ENCODE measurements around the gene KIAA1217. TPM values are rescaled to one million over a fixed set of nuclear protein-coding genes. Genes with fewer than 3 reads are reported as not detected.

The KIAA1217 gene
- total and polyA plus RNA-seq, 9 of the 15 experiments (the other 6 are each of a cell fraction or from before 2014, with no cell fraction given): 0.04 TPM; not detected in 8

DNA sequence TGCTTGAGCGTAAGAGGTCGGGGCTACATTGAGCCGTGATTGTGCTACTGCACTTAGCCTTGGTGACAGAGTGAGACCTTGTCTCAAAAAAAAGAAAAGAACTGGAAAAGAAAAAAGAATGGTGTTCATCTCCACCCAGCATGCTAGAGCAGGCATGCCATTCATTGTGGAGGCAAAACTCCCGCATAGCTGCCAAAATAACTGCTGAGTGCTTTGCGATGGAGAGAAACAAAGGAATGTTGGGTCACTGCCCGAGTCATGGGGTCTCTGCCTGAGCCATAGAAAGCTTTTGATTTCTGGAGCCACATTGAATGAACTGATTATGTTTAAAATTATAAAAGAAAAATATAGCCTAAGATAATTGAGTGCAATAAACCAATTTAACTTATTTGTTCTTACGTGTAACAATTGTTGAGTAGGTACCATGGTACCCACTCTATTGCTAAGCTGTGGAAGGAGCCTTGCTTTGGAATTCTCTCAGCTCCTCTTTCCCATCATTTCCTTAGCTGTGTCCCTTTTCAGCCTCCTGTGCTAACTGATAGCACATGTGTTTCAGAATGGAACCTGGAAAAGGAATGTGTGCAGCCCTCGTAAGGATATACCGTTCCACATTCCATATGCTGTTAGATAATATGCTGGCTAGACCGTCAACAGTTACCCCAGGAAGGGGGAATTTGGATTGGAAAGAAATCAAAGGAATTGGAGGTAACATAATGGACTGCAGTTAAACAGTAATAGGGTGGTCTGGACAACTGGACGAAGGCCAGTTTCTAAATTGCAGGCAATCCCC lies 99.0 kb downstream of the KIAA1217 start (continued):
- TF ChIP-seq ZBTB17 (CRISPR knock-in tag; IDR thresholded peaks at IDR 0.05): no peak
- no peak for TF ChIP-seq CBFA2T2 (conservative IDR thresholded peaks at IDR 0.05)
- no peak for TF ChIP-seq ZNF274 (IDR thresholded peaks at IDR 0.05; ENCODE audit: borderline replicate concordance, low read depth, low read length)

DNA sequence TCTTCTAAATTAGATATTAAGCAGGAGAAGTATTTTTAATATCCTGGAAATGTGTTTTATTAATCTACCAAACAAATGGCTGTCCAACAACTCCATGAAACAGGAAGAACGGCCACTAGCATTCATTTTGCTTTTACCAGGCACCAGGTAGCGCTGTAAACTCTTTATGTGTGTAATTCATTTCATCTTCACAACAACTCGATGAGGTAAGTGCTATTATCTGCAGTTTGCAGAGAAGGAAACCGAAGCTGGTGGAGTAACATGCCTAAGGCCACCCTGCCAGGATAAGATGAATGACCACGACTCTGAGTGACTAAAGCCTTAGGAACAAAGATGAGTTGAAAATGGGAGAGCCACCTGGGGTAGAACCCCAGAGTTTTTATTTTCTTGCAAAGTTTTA lies 101.2 kb downstream of the KIAA1217 start:
- H3K27ac ChIP-seq (ENCODE audit: extremely low read depth, low read depth, low read length): no peak overlapping the region
- no peaks in the 10 kb centered on the region for H4K20me1 ChIP-seq (replicated peaks; ENCODE audit: control insufficient read depth, insufficient read depth, low read length)
- H3K4me3 ChIP-seq: no peak overlapping the region
- no peaks in the 10 kb centered on the region for H3K9me1 ChIP-seq (ENCODE audit: control insufficient read depth, insufficient read depth, low read length)
- H3K9me3 ChIP-seq (replicated peaks; ENCODE audit: control insufficient read depth, insufficient read depth, low read depth, low read length): no peaks in the 10 kb centered on the region
- H2AFZ ChIP-seq (ENCODE audit: low read depth, low read length): no peak overlapping the region
- no TSS peak for BruUV-seq (replicated peaks)
- in situ Hi-C loops (cut with MboI): no loop called here
- no peaks in the 10 kb centered on the region for H3K4me1 ChIP-seq (replicated peaks in 1 of 2; ENCODE audit: control insufficient read depth in 2 of 2, insufficient read depth in 2 of 2, low read length in 2 of 2)
- WGBS (ENCODE audit: insufficient coverage, low coverage, missing lambda C conversion rate): 0% methylated on average over 5 of the region's 5 CpGs
- H3K79me2 ChIP-seq (ENCODE audit: control insufficient read depth, insufficient read depth, low read length): no peaks in the 10 kb centered on the region
- DNase-seq (ENCODE audit: extremely low read depth in 1 of 4, low spot score in 3 of 4) (no peak), FAIRE-seq (no peak), ATAC-seq (no peak)
- H3K27me3 ChIP-seq (ENCODE audit: control insufficient read depth in 2 of 2, insufficient read depth in 2 of 2, low read length in 2 of 2): no peaks in the 10 kb centered on the region; a peak in 1 of 5 replicates
- intact Hi-C loops (cut with micrococcal nuclease): no loop called here
- H3K9ac ChIP-seq (ENCODE audit: insufficient read depth in 1 of 2, low read depth in 2 of 2, low read length in 2 of 2): no peak overlapping the region
- H3K36me3 ChIP-seq (ENCODE audit: control insufficient read depth, insufficient read depth, low read length): no peaks in the 10 kb centered on the region
- H3K4me2 ChIP-seq (ENCODE audit: insufficient read depth, low read length): no peak overlapping the region
- POLR2A ChIA-PET: no interaction called here
- CTCF ChIA-PET (ENCODE audit: low intra/inter-chr PET ratio): no interaction called here
- TF ChIP-seq CBX2 (IDR thresholded peaks at IDR 0.05; ENCODE audit: insufficient read depth, low read length, poor library complexity, severe bottlenecking) (no peak), SMARCB1 (IDR thresholded peaks at IDR 0.05; ENCODE audit: insufficient read length, low read depth) (no peak), PTRF (tag; IDR thresholded peaks at IDR 0.05) (no peak), ZNF695 (CRISPR knock-in tag; IDR thresholded peaks at IDR 0.05) (no peak), ZNF76 (CRISPR knock-in tag; IDR thresholded peaks at IDR 0.05; ENCODE audit: borderline replicate concordance) (no peak), ZNF668 (CRISPR knock-in tag; IDR thresholded peaks at IDR 0.05) (no peak)
- TF ChIP-seq, protein P1, sequence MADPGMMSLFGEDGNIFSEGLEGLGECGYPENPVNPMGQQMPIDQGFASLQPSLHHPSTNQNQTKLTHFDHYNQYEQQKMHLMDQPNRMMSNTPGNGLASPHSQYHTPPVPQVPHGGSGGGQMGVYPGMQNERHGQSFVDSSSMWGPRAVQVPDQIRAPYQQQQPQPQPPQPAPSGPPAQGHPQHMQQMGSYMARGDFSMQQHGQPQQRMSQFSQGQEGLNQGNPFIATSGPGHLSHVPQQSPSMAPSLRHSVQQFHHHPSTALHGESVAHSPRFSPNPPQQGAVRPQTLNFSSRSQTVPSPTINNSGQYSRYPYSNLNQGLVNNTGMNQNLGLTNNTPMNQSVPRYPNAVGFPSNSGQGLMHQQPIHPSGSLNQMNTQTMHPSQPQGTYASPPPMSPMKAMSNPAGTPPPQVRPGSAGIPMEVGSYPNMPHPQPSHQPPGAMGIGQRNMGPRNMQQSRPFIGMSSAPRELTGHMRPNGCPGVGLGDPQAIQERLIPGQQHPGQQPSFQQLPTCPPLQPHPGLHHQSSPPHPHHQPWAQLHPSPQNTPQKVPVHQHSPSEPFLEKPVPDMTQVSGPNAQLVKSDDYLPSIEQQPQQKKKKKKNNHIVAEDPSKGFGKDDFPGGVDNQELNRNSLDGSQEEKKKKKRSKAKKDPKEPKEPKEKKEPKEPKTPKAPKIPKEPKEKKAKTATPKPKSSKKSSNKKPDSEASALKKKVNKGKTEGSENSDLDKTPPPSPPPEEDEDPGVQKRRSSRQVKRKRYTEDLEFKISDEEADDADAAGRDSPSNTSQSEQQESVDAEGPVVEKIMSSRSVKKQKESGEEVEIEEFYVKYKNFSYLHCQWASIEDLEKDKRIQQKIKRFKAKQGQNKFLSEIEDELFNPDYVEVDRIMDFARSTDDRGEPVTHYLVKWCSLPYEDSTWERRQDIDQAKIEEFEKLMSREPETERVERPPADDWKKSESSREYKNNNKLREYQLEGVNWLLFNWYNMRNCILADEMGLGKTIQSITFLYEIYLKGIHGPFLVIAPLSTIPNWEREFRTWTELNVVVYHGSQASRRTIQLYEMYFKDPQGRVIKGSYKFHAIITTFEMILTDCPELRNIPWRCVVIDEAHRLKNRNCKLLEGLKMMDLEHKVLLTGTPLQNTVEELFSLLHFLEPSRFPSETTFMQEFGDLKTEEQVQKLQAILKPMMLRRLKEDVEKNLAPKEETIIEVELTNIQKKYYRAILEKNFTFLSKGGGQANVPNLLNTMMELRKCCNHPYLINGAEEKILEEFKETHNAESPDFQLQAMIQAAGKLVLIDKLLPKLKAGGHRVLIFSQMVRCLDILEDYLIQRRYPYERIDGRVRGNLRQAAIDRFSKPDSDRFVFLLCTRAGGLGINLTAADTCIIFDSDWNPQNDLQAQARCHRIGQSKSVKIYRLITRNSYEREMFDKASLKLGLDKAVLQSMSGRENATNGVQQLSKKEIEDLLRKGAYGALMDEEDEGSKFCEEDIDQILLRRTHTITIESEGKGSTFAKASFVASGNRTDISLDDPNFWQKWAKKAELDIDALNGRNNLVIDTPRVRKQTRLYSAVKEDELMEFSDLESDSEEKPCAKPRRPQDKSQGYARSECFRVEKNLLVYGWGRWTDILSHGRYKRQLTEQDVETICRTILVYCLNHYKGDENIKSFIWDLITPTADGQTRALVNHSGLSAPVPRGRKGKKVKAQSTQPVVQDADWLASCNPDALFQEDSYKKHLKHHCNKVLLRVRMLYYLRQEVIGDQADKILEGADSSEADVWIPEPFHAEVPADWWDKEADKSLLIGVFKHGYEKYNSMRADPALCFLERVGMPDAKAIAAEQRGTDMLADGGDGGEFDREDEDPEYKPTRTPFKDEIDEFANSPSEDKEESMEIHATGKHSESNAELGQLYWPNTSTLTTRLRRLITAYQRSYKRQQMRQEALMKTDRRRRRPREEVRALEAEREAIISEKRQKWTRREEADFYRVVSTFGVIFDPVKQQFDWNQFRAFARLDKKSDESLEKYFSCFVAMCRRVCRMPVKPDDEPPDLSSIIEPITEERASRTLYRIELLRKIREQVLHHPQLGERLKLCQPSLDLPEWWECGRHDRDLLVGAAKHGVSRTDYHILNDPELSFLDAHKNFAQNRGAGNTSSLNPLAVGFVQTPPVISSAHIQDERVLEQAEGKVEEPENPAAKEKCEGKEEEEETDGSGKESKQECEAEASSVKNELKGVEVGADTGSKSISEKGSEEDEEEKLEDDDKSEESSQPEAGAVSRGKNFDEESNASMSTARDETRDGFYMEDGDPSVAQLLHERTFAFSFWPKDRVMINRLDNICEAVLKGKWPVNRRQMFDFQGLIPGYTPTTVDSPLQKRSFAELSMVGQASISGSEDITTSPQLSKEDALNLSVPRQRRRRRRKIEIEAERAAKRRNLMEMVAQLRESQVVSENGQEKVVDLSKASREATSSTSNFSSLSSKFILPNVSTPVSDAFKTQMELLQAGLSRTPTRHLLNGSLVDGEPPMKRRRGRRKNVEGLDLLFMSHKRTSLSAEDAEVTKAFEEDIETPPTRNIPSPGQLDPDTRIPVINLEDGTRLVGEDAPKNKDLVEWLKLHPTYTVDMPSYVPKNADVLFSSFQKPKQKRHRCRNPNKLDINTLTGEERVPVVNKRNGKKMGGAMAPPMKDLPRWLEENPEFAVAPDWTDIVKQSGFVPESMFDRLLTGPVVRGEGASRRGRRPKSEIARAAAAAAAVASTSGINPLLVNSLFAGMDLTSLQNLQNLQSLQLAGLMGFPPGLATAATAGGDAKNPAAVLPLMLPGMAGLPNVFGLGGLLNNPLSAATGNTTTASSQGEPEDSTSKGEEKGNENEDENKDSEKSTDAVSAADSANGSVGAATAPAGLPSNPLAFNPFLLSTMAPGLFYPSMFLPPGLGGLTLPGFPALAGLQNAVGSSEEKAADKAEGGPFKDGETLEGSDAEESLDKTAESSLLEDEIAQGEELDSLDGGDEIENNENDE (IDR thresholded peaks at IDR 0.05; ENCODE audit: low read depth, low read length): no peak
